ENCODE measurements around the gene SLIT3. TPM values are rescaled to one million over a fixed set of nuclear protein-coding genes. Genes with fewer than 3 reads are reported as not detected.

SLIT3 gene
- total and polyA plus RNA-seq, 8 donors: 1.2 to 24.5 (median 8.6) TPM

DNA sequence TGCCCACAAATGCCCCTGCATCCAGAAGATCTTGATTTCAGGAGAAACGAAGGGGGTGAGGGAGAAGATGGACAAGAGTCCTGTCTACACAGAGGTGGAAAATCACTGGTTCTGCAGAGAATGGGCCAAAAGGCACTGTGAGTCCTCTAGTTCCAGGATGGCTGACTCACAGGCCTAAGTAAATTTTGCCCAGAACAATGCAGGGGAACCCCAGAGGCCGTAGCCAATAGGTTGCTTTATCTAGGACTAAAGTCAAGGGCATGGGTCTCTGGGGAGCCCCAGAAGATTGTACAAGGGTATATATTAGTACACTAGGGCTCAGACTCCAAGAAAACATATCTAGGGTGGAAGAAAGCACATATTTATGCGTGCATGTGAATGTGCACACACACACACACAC is 98.0 kb downstream of the SLIT3 start:
- no peaks in the 10 kb centered on the region for H3K27me3 ChIP-seq
- WGBS, 5 donors: 59 to 75% (median 71%) methylated on average over 3 of the region's 3 CpGs
- H3K9me3 ChIP-seq: peaks cover 0 to 9% (median 3%) of the 10 kb centered on the region in 4 donors
- DNase-seq: peak in 1 of 2 donors; percentile 22
- no peak overlapping the region for H3K4me3 ChIP-seq
- H3K4me1 ChIP-seq: no peaks in the 10 kb centered on the region
- no peak for TF ChIP-seq POLR2AphosphoS5 (IDR thresholded peaks at IDR 0.05)
- no peak overlapping the region for H3K27ac ChIP-seq
- intact Hi-C loops (cut with DNase I; ENCODE audit: low total_unique reads): no loop called here
- H3K36me3 ChIP-seq: no peaks in the 10 kb centered on the region

DNA sequence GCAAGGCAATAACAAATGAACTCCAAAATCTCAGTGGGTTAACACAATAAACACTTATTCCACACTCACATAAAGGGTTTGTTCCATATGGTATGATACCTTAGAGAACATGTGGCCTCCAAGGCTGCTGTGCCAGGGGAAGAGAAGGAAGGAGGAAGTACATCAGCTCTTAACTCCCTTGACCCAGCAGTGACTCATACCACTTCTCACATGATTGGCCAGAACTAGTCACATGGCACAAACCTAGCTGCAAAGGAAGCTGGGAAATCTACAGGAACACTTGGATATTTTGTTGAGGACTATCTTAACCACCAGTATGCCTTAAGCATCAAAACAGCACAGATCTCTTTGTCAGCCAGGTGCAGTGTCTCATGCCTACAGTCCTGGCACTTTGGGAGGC is 99.3 kb downstream of the SLIT3 start:
- intact Hi-C loops (cut with DNase I; ENCODE audit: low total_unique reads): no loop called here
- Histone ChIP-seq H3K4me1 (peaks cover 0 to 11% (median 7%) of the 10 kb centered on the region in 4 donors), H3K27ac (no peak overlapping the region), H3K9me3 (peaks cover 0 to 9% (median 3%) of the 10 kb centered on the region in 4 donors), H3K27me3 (no peaks in the 10 kb centered on the region), H3K36me3 (no peaks in the 10 kb centered on the region), H3K4me3 (no peak overlapping the region)
- DNase-seq: no peak
- TF ChIP-seq EP300 (IDR thresholded peaks at IDR 0.05): no peak
- no peak for TF ChIP-seq POLR2A (IDR thresholded peaks at IDR 0.05)
- TF ChIP-seq, protein P1, sequence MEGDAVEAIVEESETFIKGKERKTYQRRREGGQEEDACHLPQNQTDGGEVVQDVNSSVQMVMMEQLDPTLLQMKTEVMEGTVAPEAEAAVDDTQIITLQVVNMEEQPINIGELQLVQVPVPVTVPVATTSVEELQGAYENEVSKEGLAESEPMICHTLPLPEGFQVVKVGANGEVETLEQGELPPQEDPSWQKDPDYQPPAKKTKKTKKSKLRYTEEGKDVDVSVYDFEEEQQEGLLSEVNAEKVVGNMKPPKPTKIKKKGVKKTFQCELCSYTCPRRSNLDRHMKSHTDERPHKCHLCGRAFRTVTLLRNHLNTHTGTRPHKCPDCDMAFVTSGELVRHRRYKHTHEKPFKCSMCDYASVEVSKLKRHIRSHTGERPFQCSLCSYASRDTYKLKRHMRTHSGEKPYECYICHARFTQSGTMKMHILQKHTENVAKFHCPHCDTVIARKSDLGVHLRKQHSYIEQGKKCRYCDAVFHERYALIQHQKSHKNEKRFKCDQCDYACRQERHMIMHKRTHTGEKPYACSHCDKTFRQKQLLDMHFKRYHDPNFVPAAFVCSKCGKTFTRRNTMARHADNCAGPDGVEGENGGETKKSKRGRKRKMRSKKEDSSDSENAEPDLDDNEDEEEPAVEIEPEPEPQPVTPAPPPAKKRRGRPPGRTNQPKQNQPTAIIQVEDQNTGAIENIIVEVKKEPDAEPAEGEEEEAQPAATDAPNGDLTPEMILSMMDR (IDR thresholded peaks at IDR 0.05): no peak
- no peak for TF ChIP-seq POLR2AphosphoS5 (IDR thresholded peaks at IDR 0.05)

DNA sequence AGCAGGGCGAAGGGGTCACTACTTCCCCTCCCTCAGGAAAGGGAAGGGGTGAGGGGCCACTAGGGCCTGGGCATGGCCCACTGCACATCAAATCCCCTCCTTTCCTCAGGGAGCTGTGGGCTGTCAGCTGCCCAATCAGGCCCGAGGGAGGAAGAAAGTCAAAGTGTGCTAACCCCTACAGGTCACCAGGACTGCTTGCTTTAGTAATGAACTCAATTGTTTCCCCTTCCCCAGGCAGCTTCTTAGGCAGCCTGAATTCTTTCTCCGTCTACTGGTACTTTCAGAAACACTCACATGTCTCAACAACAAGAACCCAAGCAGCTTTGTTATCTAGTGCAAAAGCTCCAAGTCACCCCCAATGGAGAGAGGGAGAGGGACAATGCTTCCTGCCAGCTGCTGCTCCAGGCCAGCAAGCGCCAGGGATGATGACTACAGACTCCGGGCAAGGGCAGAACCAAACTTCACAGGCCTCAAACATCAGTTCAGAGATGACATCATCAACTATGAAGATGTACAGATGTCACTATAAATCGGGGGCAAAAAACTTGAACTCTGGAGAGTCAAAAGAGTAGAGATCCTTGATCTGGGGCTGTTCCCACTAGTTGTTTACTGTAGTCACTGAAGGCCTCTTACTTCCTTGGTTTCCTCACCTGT is 100.7 kb downstream of the SLIT3 start:
- no peak overlapping the region for H3K27ac ChIP-seq
- TF ChIP-seq POLR2AphosphoS5 (IDR thresholded peaks at IDR 0.05) (no peak), POLR2A (IDR thresholded peaks at IDR 0.05) (no peak), EP300 (IDR thresholded peaks at IDR 0.05) (no peak)
- TF ChIP-seq, protein P1 (IDR thresholded peaks at IDR 0.05): no peak
- 73 to 86% (median 80%) methylated on average over 5 to 6 of the region's 6 CpGs for WGBS, 5 donors
- H3K9me3 ChIP-seq: peaks cover 0 to 9% (median 3%) of the 10 kb centered on the region in 4 donors
- H3K27me3 ChIP-seq: no peaks in the 10 kb centered on the region
- H3K36me3 ChIP-seq: no peaks in the 10 kb centered on the region
- H3K4me1 ChIP-seq: peaks cover 0 to 11% (median 7%) of the 10 kb centered on the region in 4 donors
- no peak for DNase-seq
- H3K4me3 ChIP-seq: no peak overlapping the region
- intact Hi-C loops (cut with DNase I; ENCODE audit: low total_unique reads): no loop called here

DNA sequence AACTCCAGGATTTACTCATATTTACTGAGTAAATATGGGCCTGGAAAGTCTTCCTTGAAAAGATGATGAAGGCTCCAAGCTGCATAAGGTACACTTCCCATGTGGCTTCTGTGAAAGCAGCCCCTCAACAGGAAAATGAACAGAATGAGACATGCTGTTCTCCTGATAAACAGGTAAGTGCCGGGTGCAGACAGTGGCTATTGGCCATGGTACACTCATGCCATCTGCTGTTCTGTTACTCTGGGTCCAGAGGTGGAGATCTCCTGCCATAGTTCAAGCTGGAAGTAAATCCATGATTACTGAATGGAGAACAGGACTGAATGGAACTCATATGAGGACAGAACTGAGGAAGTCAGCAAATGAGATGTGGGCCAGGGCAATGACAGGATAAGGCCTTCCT is 103.6 kb downstream of the SLIT3 start:
- TF ChIP-seq, protein P1 (IDR thresholded peaks at IDR 0.05): peak in 4 of 7 experiments; percentile 24 to 86 (median 62)
- TF ChIP-seq POLR2AphosphoS5 (IDR thresholded peaks at IDR 0.05) (peak in 1 of 3 donors; percentile 31), POLR2A (IDR thresholded peaks at IDR 0.05) (no peak)
- Histone ChIP-seq H3K4me3 (no peak overlapping the region), H3K27ac (peak overlapping the region in 2 of 5 donors; percentile 37 to 38), H3K4me1 (peaks cover 0 to 11% (median 7%) of the 10 kb centered on the region in 4 donors), H3K9me3 (peaks cover 0 to 9% (median 3%) of the 10 kb centered on the region in 4 donors), H3K36me3 (no peaks in the 10 kb centered on the region), H3K27me3 (no peaks in the 10 kb centered on the region)
- intact Hi-C loops (cut with DNase I; ENCODE audit: low total_unique reads): loop anchor here (10.0 kb wide), 1 partner anchor 213 kb away; no protein-coding TSS in a partner anchor
- peak; percentile 69 for DNase-seq
- WGBS, 5 donors: 26 to 50% (median 31%) methylated on average over 1 of the region's 1 CpG

DNA sequence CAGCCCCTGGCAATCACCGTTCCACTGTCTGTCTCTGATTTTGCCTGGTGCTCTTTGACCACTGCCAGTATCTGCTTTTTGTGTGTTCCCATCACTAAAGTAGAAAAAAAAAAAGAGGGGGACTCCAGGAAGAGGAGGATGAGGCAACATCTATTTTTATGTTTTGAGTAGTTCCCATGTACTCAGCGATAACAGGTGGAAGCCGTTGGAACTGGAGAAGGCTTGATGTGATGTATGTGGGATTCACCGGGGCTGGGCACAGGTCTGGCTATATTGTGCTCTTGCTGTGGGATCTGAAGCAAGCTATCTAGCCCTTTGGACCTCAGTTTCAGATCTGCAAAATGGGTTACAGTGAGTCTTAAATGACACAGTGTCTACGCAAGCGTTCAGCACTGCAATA is 104.9 kb downstream of the SLIT3 start:
- intact Hi-C loops (cut with DNase I; ENCODE audit: low total_unique reads): loop anchor here (10.0 kb wide), 1 partner anchor 211 kb away; no protein-coding TSS in a partner anchor

More for the DNA sequence above, 104.9 kb downstream of the SLIT3 start:
- Histone ChIP-seq H3K27ac (no peak overlapping the region), H3K9me3 (no peaks in the 10 kb centered on the region), H3K27me3 (no peaks in the 10 kb centered on the region), H3K4me3 (no peak overlapping the region), H3K36me3 (no peaks in the 10 kb centered on the region), H3K4me1 (peaks cover 0 to 11% (median 7%) of the 10 kb centered on the region in 4 donors)
- TF ChIP-seq POLR2A (IDR thresholded peaks at IDR 0.05): no peak
- TF ChIP-seq, protein P1 (IDR thresholded peaks at IDR 0.05): no peak
- no peak for TF ChIP-seq POLR2AphosphoS5 (IDR thresholded peaks at IDR 0.05)
- no peak for TF ChIP-seq EP300 (IDR thresholded peaks at IDR 0.05)
- WGBS, 5 donors: 92 to 97% (median 94%) methylated on average over 6 of the region's 6 CpGs
- DNase-seq: no peak

Data from stomach (tissue), 9 donors.